ENCODE data around the gene PTGFRN.

GRCh38 chr1:116870300-116870699, 39.4 kb upstream of the PTGFRN start:
- no peak for TF ChIP-seq CTCF (IDR thresholded peaks at IDR 0.05; ENCODE audit: low read depth, low read length)
- TF ChIP-seq EZH2phosphoT487 (IDR thresholded peaks at IDR 0.05; ENCODE audit: low read depth), result no peak
